Cardiac fibroblast (primary cell): ENCODE measurements around the gene CACNA2D4.

Source experiments
- DNase-seq, 2 donors: peaks; one replicate each; pipeline versions ENCODE4 v3.0.0 to v3.0.0-alpha.2; 2010; ENCODE audit warnings: low read depth in 2 of 2
- H3K4me3 ChIP-seq, 2 donors: replicated peaks in 1 of 2; 1 replicate in 1 of 2; 2 replicates in 1 of 2; pipeline ENCODE4 v1.5.1; 2011; ENCODE audit warnings: low read depth in 2 of 2, low read length in 2 of 2, mild to moderate bottlenecking in 2 of 2, moderate library complexity in 1 of 2
- TF ChIP-seq, protein P1 (sequence below): IDR thresholded peaks from one replicate; pipeline ENCODE4 v1.5.1; 2011; ENCODE audit warnings: low read depth, mild to moderate bottlenecking, low read length, inconsistent platforms

CACNA2D4 gene

DNA sequence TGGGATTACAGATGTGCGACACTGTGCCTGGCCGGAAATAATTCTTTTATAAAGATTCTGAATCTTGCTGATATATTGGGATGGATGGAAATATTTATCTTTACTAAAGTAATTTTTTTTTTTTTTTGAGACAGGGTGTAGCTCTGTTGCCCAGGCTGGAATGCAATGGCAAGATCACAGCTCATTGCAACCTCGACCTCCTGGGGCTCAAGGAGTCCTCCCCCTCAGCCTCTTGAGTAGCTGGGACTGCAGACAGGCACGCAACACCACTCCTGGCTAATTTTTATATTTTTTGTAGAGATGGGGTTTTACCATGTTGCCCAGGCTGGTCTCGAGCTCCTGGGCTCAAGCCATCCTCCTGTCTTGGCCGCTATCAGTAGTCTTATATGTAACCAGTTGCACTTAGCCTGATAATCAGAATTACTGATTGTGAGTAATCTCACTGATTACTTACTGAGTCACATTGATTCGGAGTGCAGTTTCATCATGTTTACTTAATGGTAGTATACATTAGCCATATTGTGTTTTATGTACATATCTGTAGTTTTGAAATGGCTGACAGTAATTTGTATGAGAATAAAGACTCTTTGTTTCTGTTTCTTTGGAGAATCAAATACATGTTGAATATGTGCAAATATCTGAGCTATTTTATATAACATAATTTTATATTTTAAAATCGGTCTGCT, 148.5 kb downstream of the CACNA2D4 start:
- DNase-seq = peak in 1 of 2 donors; percentile 37
- H3K4me3 ChIP-seq = no peak overlapping the region
- TF ChIP-seq, protein P1, sequence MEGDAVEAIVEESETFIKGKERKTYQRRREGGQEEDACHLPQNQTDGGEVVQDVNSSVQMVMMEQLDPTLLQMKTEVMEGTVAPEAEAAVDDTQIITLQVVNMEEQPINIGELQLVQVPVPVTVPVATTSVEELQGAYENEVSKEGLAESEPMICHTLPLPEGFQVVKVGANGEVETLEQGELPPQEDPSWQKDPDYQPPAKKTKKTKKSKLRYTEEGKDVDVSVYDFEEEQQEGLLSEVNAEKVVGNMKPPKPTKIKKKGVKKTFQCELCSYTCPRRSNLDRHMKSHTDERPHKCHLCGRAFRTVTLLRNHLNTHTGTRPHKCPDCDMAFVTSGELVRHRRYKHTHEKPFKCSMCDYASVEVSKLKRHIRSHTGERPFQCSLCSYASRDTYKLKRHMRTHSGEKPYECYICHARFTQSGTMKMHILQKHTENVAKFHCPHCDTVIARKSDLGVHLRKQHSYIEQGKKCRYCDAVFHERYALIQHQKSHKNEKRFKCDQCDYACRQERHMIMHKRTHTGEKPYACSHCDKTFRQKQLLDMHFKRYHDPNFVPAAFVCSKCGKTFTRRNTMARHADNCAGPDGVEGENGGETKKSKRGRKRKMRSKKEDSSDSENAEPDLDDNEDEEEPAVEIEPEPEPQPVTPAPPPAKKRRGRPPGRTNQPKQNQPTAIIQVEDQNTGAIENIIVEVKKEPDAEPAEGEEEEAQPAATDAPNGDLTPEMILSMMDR = no peak

DNA sequence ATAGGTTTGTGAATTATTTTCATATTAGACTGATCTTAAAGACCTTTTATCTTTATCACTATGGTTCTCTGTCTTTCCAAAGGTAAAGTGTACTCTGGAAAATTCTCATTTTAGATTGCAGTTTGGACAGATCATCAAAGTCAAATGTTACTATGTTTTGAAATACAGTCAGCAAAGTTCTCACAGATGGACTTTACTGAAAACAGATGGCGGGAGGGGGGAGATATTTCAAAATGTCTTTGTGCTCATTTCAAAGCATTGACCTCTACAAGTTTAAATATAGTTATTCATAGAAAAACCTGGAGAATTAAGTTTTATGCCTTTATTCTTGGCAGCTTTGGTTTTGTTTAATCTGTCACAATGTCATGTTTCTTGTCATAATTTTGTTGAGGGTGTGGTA, 149.8 kb downstream of the CACNA2D4 start:
- no peak for DNase-seq
- TF ChIP-seq, protein P1 = no peak
- no peak overlapping the region for H3K4me3 ChIP-seq

DNA sequence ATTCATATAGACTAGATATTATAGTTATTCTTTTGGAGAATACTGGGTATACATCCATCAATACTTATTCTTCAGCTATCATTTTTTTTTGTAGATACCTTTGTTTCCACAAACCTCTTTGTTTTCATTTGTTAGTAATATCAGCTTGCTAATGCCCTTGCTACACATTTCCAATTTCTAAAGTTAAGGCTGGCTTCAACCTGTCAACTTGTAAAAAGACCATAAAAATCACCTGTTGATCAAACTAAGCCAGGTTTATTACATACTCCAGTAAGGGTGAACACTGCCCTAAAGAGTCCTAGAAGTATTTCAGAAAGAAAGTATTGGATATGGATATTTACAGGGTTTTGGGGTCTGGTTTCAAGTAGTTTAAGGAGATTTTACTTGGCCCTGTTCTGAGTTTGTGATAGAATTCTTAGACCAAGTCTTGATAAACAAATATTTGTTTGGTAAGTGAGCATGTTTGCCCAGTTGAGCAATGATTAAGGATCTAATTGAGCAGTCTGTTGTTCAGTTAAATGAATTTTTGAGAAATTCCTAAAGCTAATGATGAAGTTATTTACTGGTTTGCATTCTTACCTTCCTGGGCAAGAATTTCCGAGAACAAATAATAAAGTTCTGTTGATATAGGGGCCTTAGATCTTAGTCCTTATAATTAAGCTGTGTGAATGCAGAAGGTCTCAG, 150.9 kb downstream of the CACNA2D4 start:
- no peak overlapping the region for H3K4me3 ChIP-seq
- DNase-seq = no peak
- TF ChIP-seq, protein P1 = no peak

DNA sequence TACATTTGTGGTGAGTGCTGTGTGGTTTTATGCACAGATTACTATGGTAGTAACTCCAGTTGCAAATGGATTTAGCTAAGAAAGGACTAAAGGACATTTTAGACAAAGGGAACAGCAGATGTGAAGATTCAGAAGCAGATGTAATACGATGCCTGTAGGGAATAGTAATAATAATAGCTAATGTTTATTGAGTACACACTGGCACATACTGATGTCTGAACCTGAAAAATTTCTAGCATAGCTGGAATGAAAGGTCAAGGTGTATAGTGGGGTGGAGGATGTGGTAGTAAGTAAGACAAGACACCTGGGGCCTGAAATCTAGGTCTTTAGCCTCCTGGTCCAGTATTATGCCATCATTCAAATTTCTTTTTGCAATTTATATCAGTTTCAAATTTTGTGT, 152.3 kb downstream of the CACNA2D4 start:
- TF ChIP-seq, protein P1 = no peak
- no peak for DNase-seq

DNA sequence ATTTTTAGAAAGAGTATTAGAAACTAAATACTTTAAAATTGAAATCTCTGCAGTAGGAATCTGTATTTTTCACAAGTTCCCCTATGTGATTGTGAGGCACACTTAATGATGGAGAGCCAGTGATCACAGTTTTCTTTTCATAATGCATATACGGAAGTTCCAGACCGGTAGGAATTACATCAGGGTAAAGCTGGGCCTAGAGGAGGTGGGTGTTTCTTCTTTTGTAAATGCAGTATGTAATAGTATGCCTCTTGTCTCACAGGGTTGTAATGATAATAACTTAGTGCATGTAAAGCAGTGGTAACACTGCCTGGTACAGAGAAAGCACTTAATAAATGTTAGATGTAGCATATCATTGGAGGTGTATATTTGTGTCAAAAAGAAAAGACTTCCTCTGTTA, 155.3 kb downstream of the CACNA2D4 start:
- TF ChIP-seq, protein P1 = no peak
- DNase-seq = no peak

More for the DNA sequence above, 152.3 kb downstream of the CACNA2D4 start:
- no peak overlapping the region for H3K4me3 ChIP-seq

DNA sequence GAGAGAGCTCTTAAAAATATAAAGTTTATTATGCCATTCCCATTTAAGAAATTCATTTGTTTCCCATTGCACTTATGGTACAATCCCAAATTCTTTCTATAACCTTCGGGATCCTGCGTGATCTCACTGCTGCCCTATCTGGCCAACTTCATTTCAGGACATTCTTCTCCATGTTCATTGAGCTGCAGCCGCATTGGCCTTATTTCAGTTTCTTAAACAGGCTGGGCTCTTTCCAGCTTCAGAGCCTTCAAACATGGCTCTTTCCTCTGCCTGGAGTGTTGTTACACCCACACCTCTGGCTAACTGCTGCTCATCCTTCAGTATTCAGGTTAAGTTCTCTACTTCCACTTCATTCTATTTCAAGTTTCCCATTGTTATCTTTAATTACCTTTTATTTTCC, 156.6 kb downstream of the CACNA2D4 start:
- no peak for DNase-seq
- TF ChIP-seq, protein P1 = no peak
- no peak overlapping the region for H3K4me3 ChIP-seq

More for the DNA sequence above, 155.3 kb downstream of the CACNA2D4 start:
- H3K4me3 ChIP-seq = no peak overlapping the region
